ENCODE data around the gene GLS. TPM values are rescaled to one million over a fixed set of nuclear protein-coding genes. Genes with fewer than 3 reads are reported as not detected.

Gene GLS
- total and polyA plus RNA-seq, 4 donors, result 59.4 to 425 (median 227) TPM

GRCh38 chr2:190970160-190970559 lies 89.5 kb downstream of the GLS start:
- intact Hi-C loops (cut with DNase I), result no loop called here
- no peak overlapping the region for H3K4me3 ChIP-seq (ENCODE audit: low read length in 2 of 2)
- DNase-seq, result no peak
- H3K36me3 ChIP-seq (ENCODE audit: control insufficient read depth in 1 of 2, insufficient read depth in 2 of 2, low read length in 1 of 2), result peaks cover 0 to 5% of the 10 kb centered on the region in 2 donors
- H3K27me3 ChIP-seq (ENCODE audit: control insufficient read depth in 1 of 2, insufficient read depth in 2 of 2, low read length in 1 of 2), result no peaks in the 10 kb centered on the region
- ATAC-seq (ENCODE audit: low FRiP score), result no peak
- peak overlapping the region in 1 of 2 donors; percentile 15 for H3K27ac ChIP-seq (ENCODE audit: low read depth in 1 of 2, low read length in 2 of 2)
- WGBS, 2 donors, result 81 to 83% methylated on average over 3 of the region's 3 CpGs
- no peaks in the 10 kb centered on the region for H3K4me1 ChIP-seq (ENCODE audit: control insufficient read depth in 1 of 2, insufficient read depth in 2 of 2, low read length in 2 of 2)
- H3K9me3 ChIP-seq (ENCODE audit: control insufficient read depth, low read length), result no peaks in the 10 kb centered on the region

GRCh38 chr2:190970873-190971506 lies 90.4 kb downstream of the GLS start:
- WGBS, 2 donors, result 87 to 90% methylated on average over 5 of the region's 5 CpGs
- no peak overlapping the region for H3K27ac ChIP-seq (ENCODE audit: low read depth in 1 of 2, low read length in 2 of 2)
- H3K36me3 ChIP-seq (ENCODE audit: control insufficient read depth in 1 of 2, insufficient read depth in 2 of 2, low read length in 1 of 2), result peaks cover 0 to 2% of the 10 kb centered on the region in 2 donors

GRCh38 chr2:190972213-190972612 lies 91.6 kb downstream of the GLS start:
- intact Hi-C loops (cut with DNase I), result no loop called here
- 33 to 40% methylated on average over 2 of the region's 2 CpGs for WGBS, 2 donors
- Histone ChIP-seq H3K4me3 (ENCODE audit: low read length in 2 of 2) (no peak overlapping the region), H3K9me3 (ENCODE audit: control insufficient read depth, low read length) (no peaks in the 10 kb centered on the region), H3K27ac (ENCODE audit: low read depth in 1 of 2, low read length in 2 of 2) (no peak overlapping the region), H3K27me3 (ENCODE audit: control insufficient read depth in 1 of 2, insufficient read depth in 2 of 2, low read length in 1 of 2) (no peaks in the 10 kb centered on the region), H3K36me3 (ENCODE audit: control insufficient read depth in 1 of 2, insufficient read depth in 2 of 2, low read length in 1 of 2) (peaks cover 0 to 2% of the 10 kb centered on the region in 2 donors), H3K4me1 (ENCODE audit: control insufficient read depth in 1 of 2, insufficient read depth in 2 of 2, low read length in 2 of 2) (no peaks in the 10 kb centered on the region)
- DNase-seq (no peak), ATAC-seq (ENCODE audit: low FRiP score) (no peak)

More at GRCh38 chr2:190970873-190971506, 90.4 kb downstream of the GLS start:
- intact Hi-C loops (cut with DNase I), result no loop called here
- Histone ChIP-seq H3K9me3 (ENCODE audit: control insufficient read depth, low read length) (no peaks in the 10 kb centered on the region), H3K4me3 (ENCODE audit: low read length in 2 of 2) (no peak overlapping the region), H3K27me3 (ENCODE audit: control insufficient read depth in 1 of 2, insufficient read depth in 2 of 2, low read length in 1 of 2) (no peaks in the 10 kb centered on the region), H3K4me1 (ENCODE audit: control insufficient read depth in 1 of 2, insufficient read depth in 2 of 2, low read length in 2 of 2) (no peaks in the 10 kb centered on the region)
- DNase-seq, result no peak
- ATAC-seq (ENCODE audit: low FRiP score), result no peak

GRCh38 chr2:190972846-190973245 lies 92.2 kb downstream of the GLS start:
- Histone ChIP-seq H3K27ac (ENCODE audit: low read depth in 1 of 2, low read length in 2 of 2) (no peak overlapping the region), H3K4me1 (ENCODE audit: control insufficient read depth in 1 of 2, insufficient read depth in 2 of 2, low read length in 2 of 2) (no peaks in the 10 kb centered on the region), H3K27me3 (ENCODE audit: control insufficient read depth in 1 of 2, insufficient read depth in 2 of 2, low read length in 1 of 2) (no peaks in the 10 kb centered on the region), H3K9me3 (ENCODE audit: control insufficient read depth, low read length) (no peaks in the 10 kb centered on the region), H3K4me3 (ENCODE audit: low read length in 2 of 2) (no peak overlapping the region), H3K36me3 (ENCODE audit: control insufficient read depth in 1 of 2, insufficient read depth in 2 of 2, low read length in 1 of 2) (peaks cover 0 to 2% of the 10 kb centered on the region in 2 donors)
- DNase-seq, result no peak
- WGBS, 2 donors, result 60 to 75% methylated on average over 3 of the region's 3 CpGs
- no peak for ATAC-seq (ENCODE audit: low FRiP score)
- intact Hi-C loops (cut with DNase I), result no loop called here

GRCh38 chr2:190973262-190973661 lies 92.6 kb downstream of the GLS start:
- ATAC-seq (ENCODE audit: low FRiP score), result no peak
- H3K4me3 ChIP-seq (ENCODE audit: low read length in 2 of 2), result no peak overlapping the region
- intact Hi-C loops (cut with DNase I), result no loop called here
- no peaks in the 10 kb centered on the region for H3K9me3 ChIP-seq (ENCODE audit: control insufficient read depth, low read length)
- WGBS, 2 donors, result 100% methylated on average over 1 of the region's 1 CpG
- H3K4me1 ChIP-seq (ENCODE audit: control insufficient read depth in 1 of 2, insufficient read depth in 2 of 2, low read length in 2 of 2), result no peaks in the 10 kb centered on the region
- H3K27ac ChIP-seq (ENCODE audit: low read depth in 1 of 2, low read length in 2 of 2), result no peak overlapping the region
- H3K36me3 ChIP-seq (ENCODE audit: control insufficient read depth in 1 of 2, insufficient read depth in 2 of 2, low read length in 1 of 2), result peaks cover under 1 to 2% of the 10 kb centered on the region in 2 donors
- H3K27me3 ChIP-seq (ENCODE audit: control insufficient read depth in 1 of 2, insufficient read depth in 2 of 2, low read length in 1 of 2), result no peaks in the 10 kb centered on the region
- DNase-seq, result no peak

- ATAC-seq (ENCODE audit: low FRiP score), result no peak
- Histone ChIP-seq H3K9me3 (ENCODE audit: control insufficient read depth, low read length) (no peaks in the 10 kb centered on the region), H3K27ac (ENCODE audit: low read depth in 1 of 2, low read length in 2 of 2) (no peak overlapping the region), H3K4me3 (ENCODE audit: low read length in 2 of 2) (no peak overlapping the region), H3K36me3 (ENCODE audit: control insufficient read depth in 1 of 2, insufficient read depth in 2 of 2, low read length in 1 of 2) (peaks cover 4 to 6% of the 10 kb centered on the region in 2 donors), H3K4me1 (ENCODE audit: control insufficient read depth in 1 of 2, insufficient read depth in 2 of 2, low read length in 2 of 2) (no peaks in the 10 kb centered on the region), H3K27me3 (ENCODE audit: control insufficient read depth in 1 of 2, insufficient read depth in 2 of 2, low read length in 1 of 2) (no peaks in the 10 kb centered on the region)
- DNase-seq, result no peak
- WGBS, 2 donors, result 55 to 61% methylated on average over 11 of the region's 11 CpGs
- intact Hi-C loops (cut with DNase I), result no loop called here
Measured at GRCh38 chr2:190973726-190974628, 93.4 kb downstream of the GLS start.

GRCh38 chr2:190974629-190975361 lies 94.2 kb downstream of the GLS start:
- WGBS, 2 donors, result 80 to 85% methylated on average over 12 of the region's 12 CpGs
- H3K9me3 ChIP-seq (ENCODE audit: control insufficient read depth, low read length), result no peaks in the 10 kb centered on the region
- no peak overlapping the region for H3K4me3 ChIP-seq (ENCODE audit: low read length in 2 of 2)
- ATAC-seq (ENCODE audit: low FRiP score), result peak; percentile 54
- intact Hi-C loops (cut with DNase I), result no loop called here
- H3K27me3 ChIP-seq (ENCODE audit: control insufficient read depth in 1 of 2, insufficient read depth in 2 of 2, low read length in 1 of 2), result no peaks in the 10 kb centered on the region
- no peak overlapping the region for H3K27ac ChIP-seq (ENCODE audit: low read depth in 1 of 2, low read length in 2 of 2)
- no peaks in the 10 kb centered on the region for H3K4me1 ChIP-seq (ENCODE audit: control insufficient read depth in 1 of 2, insufficient read depth in 2 of 2, low read length in 2 of 2)
- peaks cover 4 to 6% of the 10 kb centered on the region in 2 donors for H3K36me3 ChIP-seq (ENCODE audit: control insufficient read depth in 1 of 2, insufficient read depth in 2 of 2, low read length in 1 of 2)
- no peak for DNase-seq

GRCh38 chr2:190976521-190976920 lies 95.9 kb downstream of the GLS start:
- Histone ChIP-seq H3K9me3 (ENCODE audit: control insufficient read depth, low read length) (no peaks in the 10 kb centered on the region), H3K27me3 (ENCODE audit: control insufficient read depth in 1 of 2, insufficient read depth in 2 of 2, low read length in 1 of 2) (no peaks in the 10 kb centered on the region), H3K4me1 (ENCODE audit: control insufficient read depth in 1 of 2, insufficient read depth in 2 of 2, low read length in 2 of 2) (no peaks in the 10 kb centered on the region), H3K27ac (ENCODE audit: low read depth in 1 of 2, low read length in 2 of 2) (no peak overlapping the region), H3K36me3 (ENCODE audit: control insufficient read depth in 1 of 2, insufficient read depth in 2 of 2, low read length in 1 of 2) (peaks cover 6% of the 10 kb centered on the region in 2 donors), H3K4me3 (ENCODE audit: low read length in 2 of 2) (no peak overlapping the region)
- 97 to 98% methylated on average over 2 of the region's 2 CpGs for WGBS, 2 donors
- ATAC-seq (ENCODE audit: low FRiP score), result no peak
- DNase-seq, result no peak
- intact Hi-C loops (cut with DNase I), result no loop called here
